Right atrium auricular region (tissue), 2 donors: Measurements from ENCODE around the gene PANK4. TPM values are rescaled to one million over a fixed set of nuclear protein-coding genes. Genes with fewer than 3 reads are reported as not detected.

Experiments used
- DNase-seq: peaks from one replicate; pipeline ENCODE4 v3.0.0-alpha.2; 2019; ENCODE audit warnings: low spot score
- H3K27ac ChIP-seq, 2 donors: fragments of 200-600 bp; sonication (generic); 1 replicate in 1 of 2; 2 replicates in 1 of 2; pipeline ENCODE4 v1.5.1; 2016 to 2019
- H3K27me3 ChIP-seq, 2 donors: fragments of 200-600 bp; sonication (generic); one replicate each; pipeline versions ENCODE4 v1.5.1 to v1.6.0; 2017 to 2019
- H3K36me3 ChIP-seq: fragments of 200-600 bp; sonication (generic); one replicate; pipeline ENCODE4 v1.5.1; 2016
- H3K4me1 ChIP-seq, 2 donors: fragments of 200-600 bp; sonication (generic); one replicate each; pipeline versions ENCODE4 v1.5.1 to v1.6.0; 2017 to 2019
- H3K4me3 ChIP-seq, 2 donors: fragments of 200-600 bp; sonication (generic); 1 replicate in 1 of 2; 2 replicates in 1 of 2; pipeline ENCODE4 v1.5.1; 2017 to 2019; ENCODE audit warnings: mild to moderate bottlenecking in 1 of 2, moderate library complexity in 1 of 2
- H3K9me3 ChIP-seq, 2 donors: fragments of 200-600 bp; sonication (generic); one replicate each; pipeline ENCODE4 v1.5.1; 2019
- CTCF ChIP-seq, 2 donors: fragments of 200-600 bp; sonication (generic); IDR thresholded peaks; one replicate each; pipeline ENCODE4 v1.5.1; 2019; ENCODE audit warnings: antibody characterized with exemption in 2 of 2
- total RNA-seq, 2 donors: library from RNA; depleted of rRNA; stranded (reverse); fragments of >200 nt; gene quantifications; one replicate each; pipeline ENCODE4 v1.1.0, GENCODE V29; 2016

The PANK4 gene
- total RNA-seq, 2 donors from 2014 or later, result 27.0 to 41.5 TPM

- no peak for DNase-seq
- Histone ChIP-seq H3K27me3 (no peaks in the 10 kb centered on the region), H3K4me3 (no peak overlapping the region), H3K36me3 (no peaks in the 10 kb centered on the region), H3K9me3 (no peaks in the 10 kb centered on the region), H3K4me1 (peaks cover 0 to 74% of the 10 kb centered on the region in 2 donors), H3K27ac (peak overlapping the region; percentile 79)
- TF ChIP-seq CTCF (IDR thresholded peaks at IDR 0.05), result no peak
Observed at GRCh38 chr1:2528016-2528415, 1.6 kb upstream of the PANK4 start.

GRCh38 chr1:2527556-2527860 is 1.1 kb upstream of the PANK4 start:
- Histone ChIP-seq H3K27me3 (no peaks in the 10 kb centered on the region), H3K27ac (peak overlapping the region; percentile 79), H3K36me3 (no peaks in the 10 kb centered on the region), H3K9me3 (no peaks in the 10 kb centered on the region), H3K4me3 (no peak overlapping the region), H3K4me1 (peaks cover 0 to 76% of the 10 kb centered on the region in 2 donors)
- no peak for TF ChIP-seq CTCF (IDR thresholded peaks at IDR 0.05)
- no peak for DNase-seq

- Histone ChIP-seq H3K27ac (peak overlapping the region; percentile 79), H3K36me3 (no peaks in the 10 kb centered on the region), H3K4me3 (peak overlapping the region; percentile 61 to 97), H3K9me3 (no peaks in the 10 kb centered on the region), H3K27me3 (no peaks in the 10 kb centered on the region), H3K4me1 (peaks cover 0 to 76% of the 10 kb centered on the region in 2 donors)
- no peak for TF ChIP-seq CTCF (IDR thresholded peaks at IDR 0.05)
- DNase-seq, result no peak
Observed at GRCh38 chr1:2526824-2527555, 594 bp upstream of the PANK4 start.

- H3K9me3 ChIP-seq, result no peaks in the 10 kb centered on the region
- peak overlapping the region; percentile 61 to 97 for H3K4me3 ChIP-seq
- no peak for TF ChIP-seq CTCF (IDR thresholded peaks at IDR 0.05)
- H3K27me3 ChIP-seq, result no peaks in the 10 kb centered on the region
- peaks cover 13% of the 10 kb centered on the region for H3K36me3 ChIP-seq
- no peak for DNase-seq
- H3K4me1 ChIP-seq, result peaks cover 0 to 67% of the 10 kb centered on the region in 2 donors
- peak overlapping the region; percentile 68 to 84 for H3K27ac ChIP-seq
Observed at GRCh38 chr1:2525572-2525919, 850 bp downstream of the PANK4 start.

- H3K4me1 ChIP-seq, result peaks cover 0 to 57% of the 10 kb centered on the region in 2 donors
- no peaks in the 10 kb centered on the region for H3K27me3 ChIP-seq
- H3K9me3 ChIP-seq, result no peaks in the 10 kb centered on the region
- H3K27ac ChIP-seq, result no peak overlapping the region
- H3K4me3 ChIP-seq, result peak overlapping the region in 1 of 2 donors; percentile 97
- no peak for DNase-seq
- H3K36me3 ChIP-seq, result peaks cover 28% of the 10 kb centered on the region
- no peak for TF ChIP-seq CTCF (IDR thresholded peaks at IDR 0.05)
Observed at GRCh38 chr1:2523891-2524609, 2.3 kb downstream of the PANK4 start.
